Liver (tissue), 9 donors: ENCODE data around the gene TMEM100. TPM values are rescaled to one million over a fixed set of nuclear protein-coding genes. Genes with fewer than 3 reads are reported as not detected.

Source experiments
- DNase-seq: peaks from one replicate; pipeline ENCODE4 v3.0.0-alpha.2; 2017; ENCODE audit warnings: low spot score
- H3K27ac ChIP-seq, 2 donors: one replicate each; pipeline ENCODE4 v1.7.0; 2013; ENCODE audit warnings: inconsistent platforms in 2 of 2, low read length in 2 of 2, control low read depth in 1 of 2, low read depth in 1 of 2, mild to moderate bottlenecking in 1 of 2
- H3K27me3 ChIP-seq, 4 donors: one replicate each; pipeline versions ENCODE4 v1.6.1 to v1.7.0; 2013; ENCODE audit warnings: low read length in 3 of 4, inconsistent platforms in 1 of 4, mild to moderate bottlenecking in 1 of 4, moderate library complexity in 1 of 4; ENCODE audit not compliant: control insufficient read depth in 4 of 4, insufficient read depth in 4 of 4
- H3K36me3 ChIP-seq, 4 donors: one replicate each; pipeline versions ENCODE4 v1.6.1 to v1.7.0; 2013; ENCODE audit warnings: low read length in 3 of 4, mild to moderate bottlenecking in 3 of 4, low read depth in 1 of 4, moderate library complexity in 1 of 4; ENCODE audit not compliant: control insufficient read depth in 4 of 4, insufficient read depth in 3 of 4
- H3K4me1 ChIP-seq, 4 donors: one replicate each; pipeline versions ENCODE4 v1.6.1 to v1.7.0; 2013; ENCODE audit warnings: low read length in 3 of 4, mild to moderate bottlenecking in 3 of 4, moderate library complexity in 1 of 4; ENCODE audit not compliant: control insufficient read depth in 4 of 4, insufficient read depth in 4 of 4
- H3K4me3 ChIP-seq, 3 donors: one replicate each; pipeline versions ENCODE4 v1.6.1 to v1.7.0; 2013; ENCODE audit warnings: low read length in 3 of 3, control low read depth in 1 of 3, low read depth in 1 of 3, mild to moderate bottlenecking in 1 of 3
- H3K9ac ChIP-seq, 2 donors: one replicate each; pipeline ENCODE4 v1.7.0; 2013; ENCODE audit warnings: low read length in 2 of 2, mild to moderate bottlenecking in 2 of 2, moderate library complexity in 2 of 2, control low read depth in 1 of 2, low read depth in 1 of 2
- H3K9me3 ChIP-seq, 4 donors: one replicate each; pipeline versions ENCODE4 v1.6.1 to v1.7.0; 2013; ENCODE audit warnings: low read length in 3 of 4; ENCODE audit not compliant: control insufficient read depth in 4 of 4
- EGR1 ChIP-seq, 2 donors: IDR thresholded peaks; 2 replicates each; pipeline ENCODE4 v1.6.1; 2016 to 2018; ENCODE audit warnings: antibody characterized with exemption in 2 of 2, low read depth in 2 of 2
- JUND ChIP-seq, 2 donors: IDR thresholded peaks; 2 replicates each; pipeline ENCODE4 v1.6.1; 2016; ENCODE audit warnings: antibody characterized with exemption in 2 of 2
- RXRA ChIP-seq, 2 donors: IDR thresholded peaks; 2 replicates each; pipeline ENCODE4 v1.6.1; 2017 to 2018; ENCODE audit warnings: antibody characterized with exemption in 2 of 2, mild to moderate bottlenecking in 1 of 2
- YY1 ChIP-seq: IDR thresholded peaks from 2 replicates; pipeline ENCODE4 v1.6.1; 2016; ENCODE audit warnings: antibody characterized with exemption, mild to moderate bottlenecking
- ZBTB33 ChIP-seq: IDR thresholded peaks from 2 replicates; pipeline ENCODE4 v1.6.1; 2016; ENCODE audit warnings: antibody characterized with exemption
- WGBS: extraction: QIAGEN DNeasy Blood & Tissue Kit; methylation state at CpG from one replicate; pipeline ENCODE4 v1.1.7; 2013; 5-methylcytosine and 5-hydroxymethylcytosine counted together
- polyA plus RNA-seq, 2 donors: library from polyadenylated mRNA; stranded (reverse) in 1 of 2; unstranded in 1 of 2; fragments of 200-250 nt in 1 of 2; fragments of >200 nt in 1 of 2; fragmentation: Nextera tagmentation in 1 of 2; extraction: Ambion mirVana in 1 of 2; gene quantifications; one replicate each; pipeline versions ENCODE4 v1.2.1 to v1.2.3, GENCODE V29; 2013 to 2015
- total RNA-seq, 2 donors: library from RNA; depleted of rRNA; stranded (reverse); fragments of >200 nt; gene quantifications; one replicate each; pipeline ENCODE4 v1.2.3, GENCODE V29; 2014
- TF ChIP-seq, protein P1 (sequence below): IDR thresholded peaks from 2 replicates; pipeline ENCODE4 v1.6.1; 2016; ENCODE audit warnings: antibody characterized with exemption, mild to moderate bottlenecking
- donor health status: healthy.
- donor health status: healthy.
- donor health status: healthy.
- donor health status: healthy.
- donor health status: healthy.

Gene TMEM100
- total and polyA plus RNA-seq, 4 donors: 0.09 to 4.8 (median 2.3) TPM

DNA sequence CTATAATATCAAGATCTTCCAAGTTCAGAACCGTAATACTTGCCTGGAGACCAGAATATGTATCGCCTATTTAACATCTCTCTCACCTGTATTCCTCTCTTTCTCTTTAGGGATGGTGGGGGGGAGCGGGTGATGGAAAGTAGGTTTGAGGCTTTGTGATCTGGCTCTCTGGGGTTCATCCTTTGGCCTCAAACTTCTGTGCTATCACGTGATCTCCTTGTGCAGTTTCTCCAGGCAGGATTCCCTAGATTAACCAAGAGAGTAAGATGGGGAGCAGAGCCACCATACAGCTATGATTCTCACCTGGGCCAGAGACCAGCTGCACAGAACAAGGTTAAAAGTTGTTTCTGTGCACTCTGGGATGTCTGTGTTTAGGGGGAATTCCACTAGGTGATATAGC is 5.2 kb downstream of the TMEM100 start:
- Histone ChIP-seq H3K27me3 (no peaks in the 10 kb centered on the region), H3K4me1 (peaks cover 0 to 2% (median under 1%) of the 10 kb centered on the region in 4 donors), H3K9me3 (no peaks in the 10 kb centered on the region), H3K4me3 (no peak overlapping the region), H3K27ac (no peak overlapping the region), H3K9ac (no peak overlapping the region), H3K36me3 (no peaks in the 10 kb centered on the region)
- TF ChIP-seq ZBTB33 (no peak), RXRA (IDR thresholded peaks at IDR 0.05) (no peak)
- WGBS: 95% methylated on average over 4 of the region's 4 CpGs
- no peak for DNase-seq

- DNase-seq: no peak
- no peak overlapping the region for H3K9ac ChIP-seq
- no peaks in the 10 kb centered on the region for H3K27me3 ChIP-seq
- WGBS: 81% methylated on average over 4 of the region's 4 CpGs
- H3K4me1 ChIP-seq: no peaks in the 10 kb centered on the region
- no peak for TF ChIP-seq ZBTB33
- no peak overlapping the region for H3K4me3 ChIP-seq
- no peaks in the 10 kb centered on the region for H3K36me3 ChIP-seq
- H3K9me3 ChIP-seq: no peaks in the 10 kb centered on the region
- no peak overlapping the region for H3K27ac ChIP-seq
These were observed 11.7 kb downstream of the TMEM100 start for GRCh38 chr17:55710829-55711496.

DNA sequence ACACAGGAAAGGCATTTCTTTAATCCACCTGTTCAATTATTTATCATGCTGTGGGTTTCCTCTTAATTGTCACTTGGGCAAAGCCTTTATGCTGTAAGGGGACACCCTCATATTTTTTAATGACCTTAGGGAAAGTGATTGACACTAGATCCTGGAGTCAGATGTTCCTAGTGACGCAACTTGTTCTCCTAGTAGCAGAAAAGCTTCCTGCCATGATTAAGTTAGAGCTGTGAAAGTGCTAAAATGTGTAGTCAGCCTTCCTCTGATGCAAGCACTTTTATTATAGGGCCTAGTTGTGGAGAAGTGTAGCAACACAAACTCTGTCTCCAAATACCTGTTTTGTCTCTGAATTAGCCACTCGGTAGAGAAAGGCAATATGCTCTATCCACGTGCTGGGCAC is 12.3 kb downstream of the TMEM100 start:
- DNase-seq: no peak
- Histone ChIP-seq H3K27me3 (no peaks in the 10 kb centered on the region), H3K9me3 (no peaks in the 10 kb centered on the region), H3K36me3 (no peaks in the 10 kb centered on the region), H3K27ac (no peak overlapping the region), H3K4me1 (peaks cover 0 to 5% (median 1%) of the 10 kb centered on the region in 4 donors), H3K9ac (no peak overlapping the region), H3K4me3 (no peak overlapping the region)
- TF ChIP-seq EGR1 (IDR thresholded peaks at IDR 0.05; ENCODE audit: low read depth in 2 of 2) (no peak), ZBTB33 (no peak), YY1 (no peak), JUND (IDR thresholded peaks at IDR 0.05) (no peak)
- TF ChIP-seq, protein P1, sequence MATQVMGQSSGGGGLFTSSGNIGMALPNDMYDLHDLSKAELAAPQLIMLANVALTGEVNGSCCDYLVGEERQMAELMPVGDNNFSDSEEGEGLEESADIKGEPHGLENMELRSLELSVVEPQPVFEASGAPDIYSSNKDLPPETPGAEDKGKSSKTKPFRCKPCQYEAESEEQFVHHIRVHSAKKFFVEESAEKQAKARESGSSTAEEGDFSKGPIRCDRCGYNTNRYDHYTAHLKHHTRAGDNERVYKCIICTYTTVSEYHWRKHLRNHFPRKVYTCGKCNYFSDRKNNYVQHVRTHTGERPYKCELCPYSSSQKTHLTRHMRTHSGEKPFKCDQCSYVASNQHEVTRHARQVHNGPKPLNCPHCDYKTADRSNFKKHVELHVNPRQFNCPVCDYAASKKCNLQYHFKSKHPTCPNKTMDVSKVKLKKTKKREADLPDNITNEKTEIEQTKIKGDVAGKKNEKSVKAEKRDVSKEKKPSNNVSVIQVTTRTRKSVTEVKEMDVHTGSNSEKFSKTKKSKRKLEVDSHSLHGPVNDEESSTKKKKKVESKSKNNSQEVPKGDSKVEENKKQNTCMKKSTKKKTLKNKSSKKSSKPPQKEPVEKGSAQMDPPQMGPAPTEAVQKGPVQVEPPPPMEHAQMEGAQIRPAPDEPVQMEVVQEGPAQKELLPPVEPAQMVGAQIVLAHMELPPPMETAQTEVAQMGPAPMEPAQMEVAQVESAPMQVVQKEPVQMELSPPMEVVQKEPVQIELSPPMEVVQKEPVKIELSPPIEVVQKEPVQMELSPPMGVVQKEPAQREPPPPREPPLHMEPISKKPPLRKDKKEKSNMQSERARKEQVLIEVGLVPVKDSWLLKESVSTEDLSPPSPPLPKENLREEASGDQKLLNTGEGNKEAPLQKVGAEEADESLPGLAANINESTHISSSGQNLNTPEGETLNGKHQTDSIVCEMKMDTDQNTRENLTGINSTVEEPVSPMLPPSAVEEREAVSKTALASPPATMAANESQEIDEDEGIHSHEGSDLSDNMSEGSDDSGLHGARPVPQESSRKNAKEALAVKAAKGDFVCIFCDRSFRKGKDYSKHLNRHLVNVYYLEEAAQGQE: no peak
- WGBS: 80% methylated on average over 3 of the region's 3 CpGs
